8988T (cell line): ENCODE data around the gene HSPA1A.
"Not testable (repeated sequence)": the region's sequence is repeated elsewhere in the genome, so short reads cannot be mapped to it uniquely, and the experiment has no call there.

ENCODE experiments used
- DNase-seq: peaks from one replicate; pipeline ENCODE4 v3.0.0; 2011

HSPA1A gene

GRCh38 chr6:31837369-31838113, 22.2 kb downstream of the HSPA1A start:
- no peak for DNase-seq

- not testable (repeated sequence) for DNase-seq
These were observed 22.8 kb downstream of the HSPA1A start for GRCh38 chr6:31838114-31838553.

GRCh38 chr6:31838968-31839367, 23.6 kb downstream of the HSPA1A start:
- DNase-seq = no peak

- not testable (repeated sequence) for DNase-seq
These were observed 24.4 kb downstream of the HSPA1A start for GRCh38 chr6:31839779-31840126.

GRCh38 chr6:31842053-31842452, 26.7 kb downstream of the HSPA1A start:
- no peak for DNase-seq

- no peak for DNase-seq
These were observed 29.2 kb downstream of the HSPA1A start for GRCh38 chr6:31844507-31844906.

GRCh38 chr6:31847276-31847978, 32.1 kb downstream of the HSPA1A start:
- no peak for DNase-seq

GRCh38 chr6:31850765-31851484, 35.6 kb downstream of the HSPA1A start:
- no peak for DNase-seq

GRCh38 chr6:31851485-31851832, 36.1 kb downstream of the HSPA1A start:
- DNase-seq = no peak

- DNase-seq = not testable (repeated sequence)
These were observed 36.8 kb downstream of the HSPA1A start for GRCh38 chr6:31851980-31852718.

GRCh38 chr6:31857774-31858173, 42.4 kb downstream of the HSPA1A start:
- DNase-seq = not testable (repeated sequence)

- no peak for DNase-seq
These were observed 43.4 kb downstream of the HSPA1A start for GRCh38 chr6:31858707-31859106.

GRCh38 chr6:31859923-31860322, 44.6 kb downstream of the HSPA1A start:
- DNase-seq = no peak

- no peak for DNase-seq
These were observed 45.0 kb downstream of the HSPA1A start for GRCh38 chr6:31860349-31860748.

GRCh38 chr6:31861150-31861549, 45.8 kb downstream of the HSPA1A start:
- no peak for DNase-seq

- no peak for DNase-seq
These were observed 46.6 kb downstream of the HSPA1A start for GRCh38 chr6:31861919-31862343.

GRCh38 chr6:31862344-31863235, 47.2 kb downstream of the HSPA1A start, which contains the start of gene NEU1:
Gene NEU1 (minus strand): TSS chr6:31862821. CDS start chr6:31862776, 45 bp downstream.
- peak; percentile 82 for DNase-seq

GRCh38 chr6:31864123-31864562, 48.8 kb downstream of the HSPA1A start:
- DNase-seq = not testable (repeated sequence)

GRCh38 chr6:31864818-31865204, 49.5 kb downstream of the HSPA1A start:
- DNase-seq = no peak

- DNase-seq = no peak
These were observed 50.1 kb downstream of the HSPA1A start for GRCh38 chr6:31865205-31866118.
